ENCODE data around the gene CDK13.

DNA sequence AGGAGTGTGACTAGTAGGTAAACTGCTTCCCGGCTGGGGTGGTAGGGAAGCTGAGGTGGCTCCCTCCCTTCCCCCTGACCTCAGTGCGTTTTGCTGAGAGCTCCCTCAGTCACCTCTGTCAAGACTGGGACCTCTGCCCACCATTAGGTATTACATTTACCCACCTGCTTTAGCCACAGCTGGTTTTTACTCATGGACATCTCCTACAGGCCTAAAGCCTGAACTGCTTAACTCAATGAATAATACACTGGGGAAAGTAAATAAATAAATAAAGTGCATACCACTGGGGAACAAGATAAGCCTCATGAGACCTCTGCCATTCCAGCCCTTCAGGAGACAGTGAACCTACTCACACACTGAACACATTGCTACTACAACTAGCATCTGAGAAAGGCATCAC is 38.9 kb upstream of the CDK13 start:
- no peak for TF ChIP-seq MYNN (IDR thresholded peaks at IDR 0.05)
- TF ChIP-seq MYNN (CRISPR knock-in tag; IDR thresholded peaks at IDR 0.05), result no peak
- no peak for TF ChIP-seq ZEB2 (IDR thresholded peaks at IDR 0.05)
- no peak for TF ChIP-seq SNRNP70 (optimal IDR thresholded peaks at IDR 0.05; ENCODE audit: low read depth, low read length)
- TF ChIP-seq PHF8 (IDR thresholded peaks at IDR 0.05; ENCODE audit: borderline replicate concordance, low read length), result no peak
- no peak for TF ChIP-seq ESRRA (IDR thresholded peaks at IDR 0.05; ENCODE audit: borderline replicate concordance, low read depth)
- TF ChIP-seq, protein P1, sequence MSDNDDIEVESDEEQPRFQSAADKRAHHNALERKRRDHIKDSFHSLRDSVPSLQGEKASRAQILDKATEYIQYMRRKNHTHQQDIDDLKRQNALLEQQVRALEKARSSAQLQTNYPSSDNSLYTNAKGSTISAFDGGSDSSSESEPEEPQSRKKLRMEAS (CRISPR knock-in tag; IDR thresholded peaks at IDR 0.05), result no peak
- no peak for TF ChIP-seq KDM1A (IDR thresholded peaks at IDR 0.05)
- TF ChIP-seq FOXP1 (CRISPR knock-in tag; IDR thresholded peaks at IDR 0.05), result no peak
